Measurements from ENCODE around the gene RPE. TPM values are rescaled to one million over a fixed set of nuclear protein-coding genes. Genes with fewer than 3 reads are reported as not detected.

The RPE gene
- total RNA-seq, 1 experiment from 2014 or later = 67.6 TPM

DNA sequence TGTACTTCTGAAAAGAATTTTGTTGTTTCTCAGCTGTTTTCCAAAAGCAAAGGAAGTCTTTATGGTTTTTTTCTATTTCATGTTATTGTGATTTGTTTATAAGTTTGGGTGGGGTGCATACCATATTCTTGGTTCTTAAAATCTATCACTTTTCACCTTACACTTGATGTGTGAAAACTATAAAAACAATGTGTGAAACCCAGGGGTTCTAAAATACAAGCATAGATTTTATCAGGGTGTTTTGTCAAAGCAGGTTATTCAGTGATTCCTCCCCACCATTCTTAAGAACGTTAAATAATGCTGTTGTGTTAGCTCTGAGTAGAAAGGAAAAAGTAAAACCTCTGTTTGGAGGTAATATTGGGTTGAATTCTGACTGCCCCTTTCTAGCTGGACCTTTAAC is 17.7 kb downstream of the RPE start:
- Histone ChIP-seq H4K20me1 (ENCODE audit: insufficient read depth) (peaks cover 11% of the 10 kb centered on the region; the same call in 1 of the 2 replicates), H2AFZ (ENCODE audit: low read depth, low read length, poor library complexity, severe bottlenecking) (no peak overlapping the region), H3K4me3 (replicated peaks in 1 of 2; ENCODE audit: low read depth in 1 of 2, low read length in 2 of 2) (no peak overlapping the region), H3K79me2 (ENCODE audit: insufficient read depth, low read length) (peaks cover 39% of the 10 kb centered on the region), H3K4me1 (ENCODE audit: control insufficient read depth in 1 of 2, insufficient read depth in 2 of 2, low read length in 2 of 2) (no peaks in the 10 kb centered on the region), H3K36me3 (ENCODE audit: control insufficient read depth in 1 of 2, insufficient read depth in 2 of 2, low read length in 2 of 2) (peaks cover 59 to 72% of the 10 kb centered on the region in 2 experiments), H3K4me2 (ENCODE audit: low read length) (no peak overlapping the region), H3K9me2 (ENCODE audit: insufficient read depth) (no peaks in the 10 kb centered on the region), H3K9me3 (ENCODE audit: control insufficient read depth in 1 of 2, insufficient read depth in 1 of 2, low read depth in 1 of 2, low read length in 2 of 2) (no peaks in the 10 kb centered on the region), H3K27ac (ENCODE audit: low read depth, low read length) (no peak overlapping the region), H3K27me3 (ENCODE audit: insufficient read depth, low read length) (no peaks in the 10 kb centered on the region), H3K9ac (ENCODE audit: low read length) (no peak overlapping the region)
- CTCF ChIA-PET = no interaction called here
- POLR2A ChIA-PET = no interaction called here
- DNase-seq (ENCODE audit: low read depth, low spot score) = no peak
- no peak for ATAC-seq
- no TSS peak for BruUV-seq (replicated peaks)
- no peak for TF ChIP-seq SRF (IDR thresholded peaks at IDR 0.05; ENCODE audit: low read depth)
- TF ChIP-seq, protein P1, sequence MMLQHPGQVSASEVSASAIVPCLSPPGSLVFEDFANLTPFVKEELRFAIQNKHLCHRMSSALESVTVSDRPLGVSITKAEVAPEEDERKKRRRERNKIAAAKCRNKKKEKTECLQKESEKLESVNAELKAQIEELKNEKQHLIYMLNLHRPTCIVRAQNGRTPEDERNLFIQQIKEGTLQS (IDR thresholded peaks at IDR 0.05) = no peak
- RAD21 ChIA-PET (ENCODE audit: low non-redundant PET in 1 of 2, low total read pairs in 2 of 2, uncharacterized antibody in 2 of 2, unreplicated experiment in 2 of 2) = no interaction called here
- intact Hi-C loops (cut with micrococcal nuclease) = no loop called here

DNA sequence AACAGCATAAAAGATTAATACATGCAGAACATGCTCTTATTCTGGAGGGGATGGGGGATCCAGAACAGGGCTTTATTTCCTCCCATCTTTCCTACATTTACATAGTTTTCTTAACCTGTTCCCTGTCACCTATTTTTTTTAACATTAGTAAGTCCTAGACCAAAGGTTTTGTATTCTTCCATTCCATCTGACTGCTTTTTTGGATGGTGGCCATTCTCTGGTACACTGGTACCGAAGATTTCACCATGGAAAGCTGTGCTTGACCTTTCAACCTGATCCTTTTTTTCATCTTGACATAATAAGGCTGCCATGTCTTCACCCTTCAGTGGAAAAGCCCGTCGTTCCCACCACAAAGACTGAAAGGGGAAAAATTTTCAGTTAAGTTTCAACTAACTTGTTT is 20.4 kb downstream of the RPE start:
- no TSS peak for BruUV-seq (replicated peaks)
- POLR2A ChIA-PET = no interaction called here

More for the DNA sequence above, 20.4 kb downstream of the RPE start:
- intact Hi-C loops (cut with micrococcal nuclease) = no loop called here
- Histone ChIP-seq H3K27me3 (ENCODE audit: insufficient read depth, low read length) (no peaks in the 10 kb centered on the region), H3K4me2 (ENCODE audit: low read length) (no peak overlapping the region), H3K9me3 (ENCODE audit: control insufficient read depth in 1 of 2, insufficient read depth in 1 of 2, low read depth in 1 of 2, low read length in 2 of 2) (no peaks in the 10 kb centered on the region), H4K20me1 (ENCODE audit: insufficient read depth) (no peaks in the 10 kb centered on the region), H3K36me3 (ENCODE audit: control insufficient read depth in 1 of 2, insufficient read depth in 2 of 2, low read length in 2 of 2) (peaks cover 42 to 48% of the 10 kb centered on the region in 2 experiments), H3K27ac (ENCODE audit: low read depth, low read length) (no peak overlapping the region), H3K9ac (ENCODE audit: low read length) (no peak overlapping the region), H3K4me3 (replicated peaks in 1 of 2; ENCODE audit: low read depth in 1 of 2, low read length in 2 of 2) (no peak overlapping the region), H3K79me2 (ENCODE audit: insufficient read depth, low read length) (peaks cover 16% of the 10 kb centered on the region; the same call in 1 of the 2 replicates), H2AFZ (ENCODE audit: low read depth, low read length, poor library complexity, severe bottlenecking) (no peak overlapping the region), H3K9me2 (ENCODE audit: insufficient read depth) (no peaks in the 10 kb centered on the region), H3K4me1 (ENCODE audit: control insufficient read depth in 1 of 2, insufficient read depth in 2 of 2, low read length in 2 of 2) (no peaks in the 10 kb centered on the region)
- no peak for ATAC-seq
- TF ChIP-seq, protein P2, sequence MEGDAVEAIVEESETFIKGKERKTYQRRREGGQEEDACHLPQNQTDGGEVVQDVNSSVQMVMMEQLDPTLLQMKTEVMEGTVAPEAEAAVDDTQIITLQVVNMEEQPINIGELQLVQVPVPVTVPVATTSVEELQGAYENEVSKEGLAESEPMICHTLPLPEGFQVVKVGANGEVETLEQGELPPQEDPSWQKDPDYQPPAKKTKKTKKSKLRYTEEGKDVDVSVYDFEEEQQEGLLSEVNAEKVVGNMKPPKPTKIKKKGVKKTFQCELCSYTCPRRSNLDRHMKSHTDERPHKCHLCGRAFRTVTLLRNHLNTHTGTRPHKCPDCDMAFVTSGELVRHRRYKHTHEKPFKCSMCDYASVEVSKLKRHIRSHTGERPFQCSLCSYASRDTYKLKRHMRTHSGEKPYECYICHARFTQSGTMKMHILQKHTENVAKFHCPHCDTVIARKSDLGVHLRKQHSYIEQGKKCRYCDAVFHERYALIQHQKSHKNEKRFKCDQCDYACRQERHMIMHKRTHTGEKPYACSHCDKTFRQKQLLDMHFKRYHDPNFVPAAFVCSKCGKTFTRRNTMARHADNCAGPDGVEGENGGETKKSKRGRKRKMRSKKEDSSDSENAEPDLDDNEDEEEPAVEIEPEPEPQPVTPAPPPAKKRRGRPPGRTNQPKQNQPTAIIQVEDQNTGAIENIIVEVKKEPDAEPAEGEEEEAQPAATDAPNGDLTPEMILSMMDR (IDR thresholded peaks at IDR 0.05 in 2 of 3, conservative IDR thresholded peaks at IDR 0.05 in 1 of 3; ENCODE audit: borderline replicate concordance in 1 of 3, insufficient read depth in 1 of 3, low read depth in 2 of 3, low read length in 2 of 3) = no peak
- TF ChIP-seq CBX3 (IDR thresholded peaks at IDR 0.05; ENCODE audit: low read depth) = no peak
- no peak for TF ChIP-seq RAD21 (IDR thresholded peaks at IDR 0.05; ENCODE audit: low read depth)
- no peak for TF ChIP-seq YY1 (IDR thresholded peaks at IDR 0.05; ENCODE audit: extremely low read depth, insufficient replicate concordance, low read depth, low read length)
- no peak for TF ChIP-seq EGR1 (IDR thresholded peaks at IDR 0.05; ENCODE audit: low read depth)
- TF ChIP-seq, protein P1 (IDR thresholded peaks at IDR 0.05) = no peak
- no peak for TF ChIP-seq EZH2 (IDR thresholded peaks at IDR 0.05)
- TF ChIP-seq, protein P3, sequence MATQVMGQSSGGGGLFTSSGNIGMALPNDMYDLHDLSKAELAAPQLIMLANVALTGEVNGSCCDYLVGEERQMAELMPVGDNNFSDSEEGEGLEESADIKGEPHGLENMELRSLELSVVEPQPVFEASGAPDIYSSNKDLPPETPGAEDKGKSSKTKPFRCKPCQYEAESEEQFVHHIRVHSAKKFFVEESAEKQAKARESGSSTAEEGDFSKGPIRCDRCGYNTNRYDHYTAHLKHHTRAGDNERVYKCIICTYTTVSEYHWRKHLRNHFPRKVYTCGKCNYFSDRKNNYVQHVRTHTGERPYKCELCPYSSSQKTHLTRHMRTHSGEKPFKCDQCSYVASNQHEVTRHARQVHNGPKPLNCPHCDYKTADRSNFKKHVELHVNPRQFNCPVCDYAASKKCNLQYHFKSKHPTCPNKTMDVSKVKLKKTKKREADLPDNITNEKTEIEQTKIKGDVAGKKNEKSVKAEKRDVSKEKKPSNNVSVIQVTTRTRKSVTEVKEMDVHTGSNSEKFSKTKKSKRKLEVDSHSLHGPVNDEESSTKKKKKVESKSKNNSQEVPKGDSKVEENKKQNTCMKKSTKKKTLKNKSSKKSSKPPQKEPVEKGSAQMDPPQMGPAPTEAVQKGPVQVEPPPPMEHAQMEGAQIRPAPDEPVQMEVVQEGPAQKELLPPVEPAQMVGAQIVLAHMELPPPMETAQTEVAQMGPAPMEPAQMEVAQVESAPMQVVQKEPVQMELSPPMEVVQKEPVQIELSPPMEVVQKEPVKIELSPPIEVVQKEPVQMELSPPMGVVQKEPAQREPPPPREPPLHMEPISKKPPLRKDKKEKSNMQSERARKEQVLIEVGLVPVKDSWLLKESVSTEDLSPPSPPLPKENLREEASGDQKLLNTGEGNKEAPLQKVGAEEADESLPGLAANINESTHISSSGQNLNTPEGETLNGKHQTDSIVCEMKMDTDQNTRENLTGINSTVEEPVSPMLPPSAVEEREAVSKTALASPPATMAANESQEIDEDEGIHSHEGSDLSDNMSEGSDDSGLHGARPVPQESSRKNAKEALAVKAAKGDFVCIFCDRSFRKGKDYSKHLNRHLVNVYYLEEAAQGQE (IDR thresholded peaks at IDR 0.05; ENCODE audit: low read depth) = no peak
- TF ChIP-seq, protein P4, sequence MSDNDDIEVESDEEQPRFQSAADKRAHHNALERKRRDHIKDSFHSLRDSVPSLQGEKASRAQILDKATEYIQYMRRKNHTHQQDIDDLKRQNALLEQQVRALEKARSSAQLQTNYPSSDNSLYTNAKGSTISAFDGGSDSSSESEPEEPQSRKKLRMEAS (IDR thresholded peaks at IDR 0.05) = no peak
- TF ChIP-seq CEBPB (IDR thresholded peaks at IDR 0.05; ENCODE audit: low read depth) = no peak
- TF ChIP-seq POLR2AphosphoS5 (IDR thresholded peaks at IDR 0.05; ENCODE audit: low read depth, low read length) = no peak
- TF ChIP-seq POLR2A (IDR thresholded peaks at IDR 0.05; ENCODE audit: borderline replicate concordance, extremely low read depth, insufficient read depth, insufficient read length) = no peak
- TF ChIP-seq ZNF274 (IDR thresholded peaks at IDR 0.05; ENCODE audit: low read depth, low read length) = no peak
- TF ChIP-seq EZH2phosphoT487 (IDR thresholded peaks at IDR 0.05; ENCODE audit: borderline replicate concordance) = no peak
- ChIA-PET CTCF (no interaction called here), RAD21 (ENCODE audit: low non-redundant PET in 1 of 2, low total read pairs in 2 of 2, uncharacterized antibody in 2 of 2, unreplicated experiment in 2 of 2) (no interaction called here)
- DNase-seq (ENCODE audit: low read depth, low spot score) = no peak

All from HCT116 (cell line).